BLaER1 (cell line): ENCODE data around the gene HAUS7.
A peak's percentile ranks its signal among the peaks of the same experiment; 100 is the strongest.

Source experiments
- H3K27ac ChIP-seq: shearing (Covaris generic); formaldehyde crosslinking; 2 replicates; pipeline ENCODE4 v1.8.1; 2022
- H3K27me3 ChIP-seq: shearing (Covaris generic); formaldehyde crosslinking; 2 replicates; pipeline ENCODE4 v1.8.1; 2022
- H3K36me3 ChIP-seq: shearing (Covaris generic); formaldehyde crosslinking; 2 replicates; pipeline ENCODE4 v1.8.1; 2022
- H3K4me1 ChIP-seq: shearing (Covaris generic); formaldehyde crosslinking; 2 replicates; pipeline ENCODE4 v1.8.1; 2022
- H3K4me2 ChIP-seq: shearing (Covaris generic); formaldehyde crosslinking; 2 replicates; pipeline ENCODE4 v1.8.1; 2022
- H3K4me3 ChIP-seq: shearing (Covaris generic); formaldehyde crosslinking; 2 replicates; pipeline ENCODE4 v1.8.1; 2022
- H3K9ac ChIP-seq: shearing (Covaris generic); formaldehyde crosslinking; 2 replicates; pipeline ENCODE4 v1.8.1; 2022
- H3K9me3 ChIP-seq: shearing (Covaris generic); formaldehyde crosslinking; 2 replicates; pipeline ENCODE4 v1.8.1; 2022
- H4K20me1 ChIP-seq: shearing (Covaris generic); formaldehyde crosslinking; 2 replicates; pipeline ENCODE4 v1.8.1; 2022
- Cebpa-rat ChIP-seq: shearing (Covaris generic); IDR thresholded peaks from 2 replicates; pipeline ENCODE4 v1.8.1; 2022

The HAUS7 gene

DNA sequence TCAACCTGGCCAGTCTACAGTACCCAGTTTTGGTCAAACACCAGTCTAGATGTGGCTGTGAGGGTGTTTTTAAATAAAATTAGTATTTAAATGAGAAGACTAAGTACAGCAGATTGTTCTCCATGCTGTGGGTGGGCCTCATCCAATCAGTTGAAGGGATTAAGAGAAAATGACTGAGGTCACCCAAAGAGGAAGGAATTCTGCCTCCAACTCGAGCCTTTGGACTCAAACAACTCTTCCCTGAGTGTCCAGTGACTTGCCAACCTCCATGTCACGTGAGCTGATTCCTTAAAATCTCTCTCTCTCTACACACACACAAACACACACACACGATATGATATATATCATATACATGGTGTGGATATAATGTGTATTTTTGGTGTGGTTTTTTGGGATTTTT, 34.5 kb downstream of the HAUS7 start:
- Histone ChIP-seq H3K4me1 (no peaks in the 10 kb centered on the region), H3K36me3 (no peaks in the 10 kb centered on the region), H3K27ac (no peak overlapping the region), H3K9ac (no peak overlapping the region), H3K9me3 (peaks cover 13% of the 10 kb centered on the region), H3K4me3 (no peak overlapping the region), H3K4me2 (no peak overlapping the region), H4K20me1 (no peaks in the 10 kb centered on the region), H3K27me3 (peaks cover 40% of the 10 kb centered on the region)
- no peak for TF ChIP-seq Cebpa-rat

DNA sequence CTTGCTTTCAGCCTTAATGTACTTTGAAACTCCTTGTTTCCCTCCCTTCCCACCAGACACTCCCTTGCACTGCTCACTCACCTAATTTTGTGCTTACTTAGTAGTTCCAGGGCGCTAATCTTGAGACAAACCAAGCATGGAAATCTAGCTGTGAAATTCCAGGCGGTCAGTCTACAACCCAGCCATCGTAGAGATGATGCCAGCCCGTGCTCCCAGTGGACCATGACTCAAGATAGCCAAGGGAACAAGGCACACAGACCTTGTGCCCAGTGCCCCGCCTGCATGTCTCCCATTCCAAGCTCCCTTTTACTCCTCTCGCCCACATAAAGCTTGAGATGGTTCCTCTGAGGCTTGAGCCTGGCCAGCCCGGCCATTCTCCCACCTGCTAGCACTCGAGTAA, 35.6 kb downstream of the HAUS7 start:
- Histone ChIP-seq H4K20me1 (no peaks in the 10 kb centered on the region), H3K9ac (no peak overlapping the region), H3K27ac (no peak overlapping the region), H3K4me1 (no peaks in the 10 kb centered on the region), H3K27me3 (peaks cover 36% of the 10 kb centered on the region), H3K4me2 (no peak overlapping the region), H3K36me3 (no peaks in the 10 kb centered on the region), H3K4me3 (no peak overlapping the region), H3K9me3 (peaks cover 23% of the 10 kb centered on the region)
- no peak for TF ChIP-seq Cebpa-rat

DNA sequence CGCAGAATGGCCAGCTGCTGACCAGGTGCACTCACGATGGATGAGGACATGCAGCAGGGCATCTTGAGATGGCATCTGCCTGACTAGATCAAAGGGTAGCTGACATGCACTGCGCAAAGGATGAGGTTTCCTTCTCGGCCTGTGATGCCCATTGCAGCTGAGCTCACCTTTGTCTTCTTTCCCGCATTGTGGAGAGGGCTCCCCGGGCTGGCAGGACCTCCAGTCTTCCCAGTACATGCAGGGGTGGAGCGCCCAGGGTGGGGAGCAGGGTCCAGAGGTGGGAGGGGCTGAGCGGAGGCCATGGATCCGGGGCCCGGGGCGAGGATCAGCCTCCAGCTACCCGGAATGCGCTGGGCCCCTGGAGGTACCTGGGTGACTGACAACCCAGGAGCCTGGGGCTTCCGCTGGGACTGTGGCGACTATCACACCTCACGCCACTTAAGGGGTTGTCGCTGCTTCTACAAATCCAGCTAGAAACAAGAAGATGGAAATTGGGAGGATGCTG, 36.5 kb downstream of the HAUS7 start:
- no peak overlapping the region for H3K4me2 ChIP-seq
- no peak overlapping the region for H3K27ac ChIP-seq
- no peak overlapping the region for H3K9ac ChIP-seq
- no peaks in the 10 kb centered on the region for H4K20me1 ChIP-seq
- peaks cover 24% of the 10 kb centered on the region for H3K9me3 ChIP-seq
- H3K36me3 ChIP-seq = no peaks in the 10 kb centered on the region
- TF ChIP-seq Cebpa-rat = no peak
- no peaks in the 10 kb centered on the region for H3K4me1 ChIP-seq
- H3K4me3 ChIP-seq = no peak overlapping the region
- H3K27me3 ChIP-seq = peaks cover 38% of the 10 kb centered on the region

DNA sequence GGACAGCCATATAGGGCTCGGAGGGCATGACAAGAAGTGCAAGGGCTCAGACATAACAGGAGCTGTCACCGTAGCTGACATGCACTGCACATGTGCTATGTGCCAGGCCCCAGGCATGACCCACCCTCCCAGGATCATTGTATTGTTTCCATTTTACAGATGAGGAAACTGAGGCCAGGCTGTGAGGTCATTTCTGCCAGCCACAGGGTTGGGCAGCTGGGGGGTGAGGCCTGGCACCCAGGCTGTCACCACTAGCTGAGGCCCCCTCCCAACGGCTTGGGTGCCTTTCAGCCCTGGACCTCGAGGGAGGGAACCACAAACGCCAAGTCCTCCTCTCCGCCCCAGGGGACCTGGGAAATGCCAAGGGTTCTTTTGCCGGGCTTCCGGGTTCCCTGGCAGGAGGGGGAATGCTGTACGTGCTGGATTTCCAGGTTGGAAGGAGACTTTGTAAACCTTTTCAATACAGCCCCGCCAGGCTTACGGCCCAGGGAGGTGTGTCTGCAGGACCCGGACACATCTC, 37.2 kb downstream of the HAUS7 start:
- no peaks in the 10 kb centered on the region for H3K4me1 ChIP-seq
- H3K4me2 ChIP-seq = no peak overlapping the region
- no peak overlapping the region for H3K27ac ChIP-seq
- TF ChIP-seq Cebpa-rat = no peak
- no peaks in the 10 kb centered on the region for H4K20me1 ChIP-seq
- no peak overlapping the region for H3K4me3 ChIP-seq
- H3K9me3 ChIP-seq = peaks cover 30% of the 10 kb centered on the region
- H3K9ac ChIP-seq = no peak overlapping the region
- H3K36me3 ChIP-seq = no peaks in the 10 kb centered on the region
- H3K27me3 ChIP-seq = peaks cover 39% of the 10 kb centered on the region

DNA sequence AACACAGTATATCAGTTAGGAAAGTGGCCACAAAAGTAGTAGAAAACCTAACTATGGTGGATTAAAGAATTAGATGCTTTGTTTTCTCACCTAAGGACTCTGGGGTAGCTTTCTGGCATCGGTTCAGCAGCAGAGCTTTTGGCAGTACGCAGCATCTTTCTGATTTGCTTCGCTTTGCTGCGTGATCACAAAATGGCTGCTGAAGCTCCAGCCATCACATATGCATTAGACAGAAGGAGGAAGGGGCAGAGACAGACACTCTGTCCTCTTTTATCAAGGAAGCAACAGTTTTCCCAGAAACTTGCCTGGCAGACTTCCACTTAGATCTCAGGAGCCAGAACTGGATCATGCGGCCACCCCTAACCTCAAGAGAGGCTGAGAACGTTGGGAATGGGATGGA, 39.6 kb downstream of the HAUS7 start:
- TF ChIP-seq Cebpa-rat = no peak
- Histone ChIP-seq H3K9ac (no peak overlapping the region), H3K27me3 (peaks cover 58% of the 10 kb centered on the region), H3K4me2 (no peak overlapping the region), H3K36me3 (no peaks in the 10 kb centered on the region), H3K27ac (no peak overlapping the region), H3K4me1 (no peaks in the 10 kb centered on the region), H3K4me3 (no peak overlapping the region), H3K9me3 (peaks cover 35% of the 10 kb centered on the region), H4K20me1 (no peaks in the 10 kb centered on the region)

DNA sequence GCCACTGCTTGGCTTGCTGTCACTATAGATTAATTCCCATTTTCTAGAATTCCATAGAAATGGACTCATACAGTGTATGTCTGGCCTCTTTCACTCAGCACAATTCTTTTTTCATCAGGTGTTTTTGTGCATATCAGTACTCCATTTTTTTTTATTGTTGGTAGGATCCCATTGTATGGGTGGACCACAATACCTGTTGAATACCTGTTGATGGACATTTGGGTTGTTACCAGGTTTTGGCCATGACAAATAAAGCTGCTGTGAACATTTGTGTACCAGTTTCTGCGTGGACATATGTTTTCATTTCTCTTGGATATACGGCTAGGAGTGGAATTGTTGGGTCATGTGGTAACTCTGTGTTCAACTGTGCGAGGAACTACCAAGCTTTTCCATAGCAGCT, 44.2 kb downstream of the HAUS7 start:
- Histone ChIP-seq H3K9me3 (peaks cover 31% of the 10 kb centered on the region), H3K36me3 (no peaks in the 10 kb centered on the region)
- no peak for TF ChIP-seq Cebpa-rat

DNA sequence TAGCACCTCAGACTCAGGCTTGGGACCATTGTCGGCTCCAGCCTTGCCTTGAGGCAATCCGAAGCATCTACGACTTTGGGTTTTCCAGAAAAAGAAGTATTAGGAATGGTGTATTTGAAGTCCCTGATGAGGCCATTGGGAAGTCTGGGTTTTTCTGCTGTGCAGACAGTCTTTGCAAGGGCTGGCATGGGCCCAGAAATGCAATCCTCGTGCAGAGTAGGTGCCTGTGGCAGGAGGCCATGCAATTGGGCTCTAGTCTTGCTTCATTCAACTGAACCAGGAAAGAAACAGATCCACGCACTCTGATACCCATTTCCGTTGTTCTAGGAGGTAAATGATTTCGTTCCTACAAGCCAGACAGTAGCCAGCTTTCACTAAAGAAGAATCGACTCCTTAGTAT, 46.7 kb downstream of the HAUS7 start:
- no peak overlapping the region for H3K4me3 ChIP-seq
- peaks cover 82% of the 10 kb centered on the region for H3K27me3 ChIP-seq
- no peak overlapping the region for H3K9ac ChIP-seq
- H3K4me1 ChIP-seq = no peaks in the 10 kb centered on the region
- H3K27ac ChIP-seq = no peak overlapping the region
- no peak overlapping the region for H3K4me2 ChIP-seq
- TF ChIP-seq Cebpa-rat = no peak
- H4K20me1 ChIP-seq = no peaks in the 10 kb centered on the region
- no peaks in the 10 kb centered on the region for H3K36me3 ChIP-seq
- H3K9me3 ChIP-seq = peaks cover 26% of the 10 kb centered on the region; the same call in 1 of the 2 replicates

More for the DNA sequence above, 44.2 kb downstream of the HAUS7 start:
- Histone ChIP-seq H4K20me1 (no peaks in the 10 kb centered on the region), H3K4me3 (no peak overlapping the region), H3K4me1 (no peaks in the 10 kb centered on the region), H3K27me3 (peaks cover 66% of the 10 kb centered on the region), H3K4me2 (no peak overlapping the region), H3K27ac (no peak overlapping the region), H3K9ac (no peak overlapping the region)

DNA sequence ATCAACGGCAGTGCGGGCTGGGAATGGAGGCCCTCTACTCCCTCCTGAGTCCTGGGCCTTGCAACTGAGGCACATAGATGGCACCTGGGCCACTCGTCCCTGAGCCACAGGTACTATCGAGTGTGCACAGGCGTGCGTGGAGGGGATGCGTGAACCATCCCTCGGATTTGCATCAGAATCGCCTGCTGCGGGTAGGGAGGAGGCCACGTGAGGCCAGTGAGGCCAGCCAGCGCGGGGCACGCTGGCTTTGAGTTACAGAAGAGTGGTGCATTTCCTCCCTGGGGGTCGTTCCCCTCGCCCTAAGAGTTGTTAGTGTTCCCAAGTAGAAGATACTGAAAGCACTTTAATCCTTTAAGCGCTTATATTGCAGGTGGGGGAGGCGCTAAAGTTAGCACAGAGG, 48.5 kb downstream of the HAUS7 start:
- no peak overlapping the region for H3K4me3 ChIP-seq
- peaks cover 85% of the 10 kb centered on the region for H3K27me3 ChIP-seq
- H3K4me1 ChIP-seq = peaks cover 15% of the 10 kb centered on the region
- H3K27ac ChIP-seq = no peak overlapping the region
- no peak overlapping the region for H3K9ac ChIP-seq
- peaks cover 16% of the 10 kb centered on the region; the same call in 1 of the 2 replicates for H3K9me3 ChIP-seq
- H3K4me2 ChIP-seq = no peak overlapping the region
- H4K20me1 ChIP-seq = no peaks in the 10 kb centered on the region
- H3K36me3 ChIP-seq = no peaks in the 10 kb centered on the region
- no peak for TF ChIP-seq Cebpa-rat

DNA sequence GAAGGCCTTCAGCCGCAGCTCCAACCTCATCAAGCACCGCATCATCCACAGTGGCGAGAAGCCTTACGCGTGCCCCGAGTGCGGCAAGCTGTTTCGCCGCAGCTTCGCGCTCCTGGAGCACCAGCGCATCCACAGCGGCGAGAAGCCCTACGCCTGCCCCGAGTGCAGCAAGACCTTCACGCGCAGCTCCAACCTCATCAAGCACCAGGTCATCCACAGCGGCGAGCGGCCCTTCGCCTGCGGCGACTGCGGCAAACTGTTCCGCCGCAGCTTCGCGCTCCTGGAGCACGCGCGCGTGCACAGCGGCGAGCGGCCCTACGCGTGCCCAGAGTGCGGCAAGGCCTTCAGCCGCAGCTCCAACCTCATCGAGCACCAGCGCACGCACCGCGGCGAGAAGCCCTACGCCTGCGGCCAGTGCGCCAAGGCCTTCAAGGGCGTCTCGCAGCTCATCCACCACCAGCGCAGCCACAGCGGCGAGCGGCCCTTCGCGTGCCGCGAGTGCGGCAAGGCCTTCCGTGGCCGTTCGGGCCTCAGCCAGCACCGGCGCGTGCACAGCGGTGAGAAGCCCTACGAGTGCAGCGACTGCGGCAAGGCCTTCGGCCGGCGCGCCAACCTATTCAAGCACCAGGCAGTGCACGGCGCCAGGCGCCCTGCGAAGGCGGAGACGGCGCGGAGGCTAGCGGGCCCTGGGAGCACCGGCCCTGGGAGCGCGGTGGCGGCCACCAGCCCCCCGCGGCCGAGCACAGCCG, 49.4 kb downstream of the HAUS7 start:
- TF ChIP-seq Cebpa-rat = no peak
- Histone ChIP-seq H3K9ac (no peak overlapping the region), H3K27ac (no peak overlapping the region), H3K4me3 (no peak overlapping the region), H3K9me3 (peaks cover 16% of the 10 kb centered on the region; the same call in 1 of the 2 replicates), H3K4me2 (no peak overlapping the region), H4K20me1 (no peaks in the 10 kb centered on the region), H3K27me3 (peaks cover 85% of the 10 kb centered on the region), H3K4me1 (peaks cover 18% of the 10 kb centered on the region), H3K36me3 (no peaks in the 10 kb centered on the region)

DNA sequence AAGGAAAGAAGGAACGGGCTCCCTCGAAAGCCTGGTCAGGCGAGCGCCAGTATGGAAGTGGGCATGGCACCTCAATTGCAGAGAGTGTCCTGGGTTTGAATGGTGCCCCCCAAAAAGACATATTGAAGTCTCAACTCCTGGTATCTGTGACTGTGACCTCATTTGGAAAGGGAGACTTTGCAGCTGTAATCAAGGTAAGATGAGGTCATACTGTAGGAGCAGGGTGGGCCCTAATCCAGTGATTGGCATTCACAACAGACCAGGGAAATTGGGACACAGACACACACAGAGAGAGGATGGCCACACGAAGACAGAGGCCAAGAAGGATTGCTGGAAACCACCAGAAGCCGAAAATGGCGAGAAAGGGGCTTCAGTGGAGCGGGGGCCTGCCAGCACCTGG, 52.7 kb downstream of the HAUS7 start:
- H3K36me3 ChIP-seq = no peaks in the 10 kb centered on the region
- H3K27me3 ChIP-seq = peaks cover 81% of the 10 kb centered on the region
- no peak overlapping the region for H3K9ac ChIP-seq
- peak overlapping the region; percentile 24; the same call in 1 of the 2 replicates for H3K4me2 ChIP-seq
- H3K4me3 ChIP-seq = no peak overlapping the region
- TF ChIP-seq Cebpa-rat = no peak
- H4K20me1 ChIP-seq = peaks cover 12% of the 10 kb centered on the region; the same call in 1 of the 2 replicates
- peaks cover 18% of the 10 kb centered on the region for H3K4me1 ChIP-seq
- peaks cover 16% of the 10 kb centered on the region; the same call in 1 of the 2 replicates for H3K9me3 ChIP-seq
- no peak overlapping the region for H3K27ac ChIP-seq
